HG03460 (cell line): Measurements from ENCODE around the gene MTMR8.
"Not testable (repeated sequence)": the region's sequence is repeated elsewhere in the genome, so short reads cannot be mapped to it uniquely, and the experiment has no call there.

Experiments used
- ATAC-seq: cut with Tn5 transposase; IDR thresholded peaks from one replicate; pipeline ENCODE4 v1.9.1; 2021; ENCODE audit not compliant: unreplicated experiment

MTMR8 gene

GRCh38 chrX:64394874-64395567, at the start of gene MTMR8:
Gene MTMR8 (minus strand): TSS chrX:64395452. CDS start chrX:64395363, 89 bp downstream.
- peak; percentile 97 for ATAC-seq

DNA sequence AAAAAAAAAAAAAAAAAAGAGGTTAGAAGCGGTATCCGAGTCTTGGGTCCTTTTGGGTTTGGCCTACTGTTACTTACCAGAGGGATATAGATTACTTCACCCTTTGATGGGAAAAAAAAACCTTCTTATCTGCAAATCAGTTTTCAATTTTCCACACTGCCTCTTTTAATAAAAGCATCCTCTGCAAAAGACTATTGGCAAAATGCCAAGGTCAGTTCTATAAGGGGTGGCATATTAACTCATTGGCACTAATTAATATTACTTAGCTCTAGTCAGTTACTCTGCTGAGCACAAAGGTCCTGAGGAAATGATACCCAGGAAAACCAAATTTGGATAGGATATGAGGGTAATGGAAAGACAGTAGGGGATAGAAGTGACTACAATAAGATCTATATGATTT, 44.3 kb upstream of the MTMR8 start:
- no peak for ATAC-seq

GRCh38 chrX:64437665-64438064, 42.4 kb upstream of the MTMR8 start:
- ATAC-seq, result no peak

DNA sequence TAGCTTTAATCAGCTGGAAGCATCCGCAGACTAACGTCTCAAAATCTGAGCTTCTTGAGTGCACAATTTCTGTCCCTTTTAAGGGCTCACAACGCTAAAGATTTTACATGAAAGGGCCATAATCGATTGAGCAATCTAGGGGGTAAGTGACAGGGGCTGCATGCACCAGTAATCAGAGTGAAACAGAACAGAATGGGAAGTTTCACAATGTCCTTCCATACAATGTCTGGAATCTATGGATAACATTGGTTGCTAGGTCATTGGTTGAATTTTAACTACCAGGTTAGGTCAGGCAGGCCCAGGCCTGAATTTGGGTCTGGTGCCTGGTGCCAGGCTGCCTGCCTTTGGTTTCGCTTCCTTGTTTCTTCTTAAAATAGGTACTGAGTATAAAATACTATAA, 42.0 kb upstream of the MTMR8 start:
- ATAC-seq, result no peak

- ATAC-seq, result no peak
Observed at GRCh38 chrX:64428371-64428770, 33.1 kb upstream of the MTMR8 start.

DNA sequence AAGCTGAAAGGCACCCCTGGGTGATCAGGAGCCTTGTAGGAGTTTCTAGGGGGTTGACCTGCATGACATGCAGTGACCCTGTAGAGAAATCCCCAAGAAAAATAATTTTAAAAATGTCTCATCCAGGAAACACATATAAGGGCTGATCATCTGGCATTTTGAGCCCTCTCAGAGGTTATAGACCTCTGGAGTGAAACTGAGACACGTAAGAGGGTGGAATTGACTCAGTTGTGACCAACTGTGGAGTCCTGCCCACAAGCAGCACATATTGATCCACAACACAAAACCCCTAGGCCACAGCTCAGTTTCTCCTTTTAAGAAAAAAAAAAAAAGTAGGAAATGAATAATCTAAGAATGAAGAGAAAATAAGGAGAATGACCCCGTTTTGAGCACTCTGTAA, 32.5 kb upstream of the MTMR8 start:
- peak; percentile 92 for ATAC-seq

DNA sequence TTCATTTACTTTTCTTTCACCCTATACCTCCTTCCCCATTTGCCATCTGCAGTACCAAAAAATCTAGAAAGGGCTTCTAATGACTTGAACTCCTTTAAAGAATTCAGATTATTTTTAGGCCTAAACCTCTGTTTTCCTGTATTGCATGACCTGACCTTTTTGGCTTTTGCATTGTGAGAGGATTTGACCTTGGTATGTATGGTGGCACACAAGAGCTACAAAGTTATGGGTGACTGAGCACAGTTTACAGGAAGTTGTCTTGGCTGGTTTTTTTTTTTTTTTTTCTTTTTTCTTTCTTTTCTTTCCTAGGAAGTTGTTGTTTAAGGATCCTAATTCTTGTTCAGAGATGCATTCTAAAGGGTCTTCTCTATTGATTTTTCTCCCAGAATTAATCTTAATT, 32.0 kb upstream of the MTMR8 start:
- no peak for ATAC-seq

DNA sequence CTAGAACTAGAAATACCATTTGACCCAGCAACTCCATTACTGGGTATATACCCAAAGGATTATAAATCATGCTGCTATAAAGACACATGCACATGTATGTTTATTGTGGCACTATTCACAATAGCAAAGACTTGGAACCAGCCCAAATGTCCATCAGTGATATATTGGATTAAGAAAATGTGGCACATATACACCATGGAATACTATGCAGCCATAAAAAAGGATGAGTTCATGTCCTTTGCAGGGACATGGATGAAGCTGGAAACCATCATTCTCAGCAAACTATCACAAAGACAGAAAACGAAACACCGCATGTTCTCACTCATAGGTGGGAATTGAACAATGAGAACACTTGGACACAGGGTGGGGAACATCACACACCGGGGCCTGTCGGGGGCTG, 14.5 kb upstream of the MTMR8 start:
- ATAC-seq, result not testable (repeated sequence)

- no peak for ATAC-seq
Observed at GRCh38 chrX:64398088-64398487, 2.8 kb upstream of the MTMR8 start.

GRCh38 chrX:64395568-64395929, 297 bp upstream of the MTMR8 start:
- peak; percentile 17 for ATAC-seq

GRCh38 chrX:64394059-64394873, 986 bp downstream of the MTMR8 start:
- ATAC-seq, result peak; percentile 11

DNA sequence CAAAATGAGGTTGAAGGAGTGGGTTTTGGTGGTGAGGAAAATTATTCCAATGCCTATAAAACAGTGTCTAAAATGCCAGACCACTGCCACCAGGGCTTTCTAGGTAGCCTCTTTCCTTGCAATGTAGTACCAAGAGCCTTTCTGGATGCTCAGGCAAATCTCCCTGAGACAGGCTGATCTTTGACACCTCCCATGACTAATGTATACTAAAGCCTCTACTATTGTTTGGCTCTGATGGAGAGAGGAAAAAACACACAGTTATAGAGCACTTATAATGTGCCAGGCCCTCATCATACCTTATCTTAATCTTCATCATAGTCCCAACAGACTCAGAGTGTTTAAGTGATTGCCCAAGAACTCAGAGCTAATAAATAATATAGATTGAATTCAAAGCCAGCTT, 5.8 kb downstream of the MTMR8 start:
- no peak for ATAC-seq

DNA sequence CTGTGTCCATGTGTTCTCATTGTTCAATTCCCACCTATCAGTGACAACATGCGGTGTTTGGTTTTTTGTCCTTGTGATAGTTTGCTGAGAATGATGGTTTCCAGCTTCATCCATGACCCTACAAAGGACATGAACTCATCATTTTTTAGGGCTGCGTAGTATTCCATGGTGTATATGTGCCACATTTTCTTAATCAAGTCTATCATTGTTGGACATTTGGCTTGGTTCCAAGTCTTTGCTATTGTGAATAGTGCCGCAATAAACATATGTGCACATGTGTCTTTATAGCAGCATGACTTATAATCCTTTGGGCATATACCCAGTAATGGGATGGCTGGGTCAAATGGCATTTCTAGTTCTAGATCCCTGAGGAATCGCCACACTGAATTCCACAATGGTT, 14.5 kb downstream of the MTMR8 start:
- ATAC-seq, result not testable (repeated sequence)

DNA sequence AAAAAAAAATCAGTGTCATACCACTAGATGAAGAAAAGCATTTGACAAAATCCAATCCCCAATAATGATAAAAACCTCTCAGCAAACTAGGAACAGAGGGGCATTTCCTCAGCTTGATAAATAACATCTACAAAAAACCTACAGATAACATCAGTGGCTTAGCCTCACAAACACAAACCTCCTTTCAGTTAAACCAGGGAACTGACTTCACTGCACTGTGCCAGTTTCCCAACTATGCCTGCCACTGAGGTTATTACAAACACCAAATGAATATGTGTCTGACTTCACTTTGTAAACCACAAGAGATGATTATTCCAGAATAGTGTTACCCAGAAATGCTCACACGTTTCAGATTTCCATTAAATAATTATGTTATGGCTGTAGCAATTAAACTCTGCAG, 15.3 kb downstream of the MTMR8 start:
- ATAC-seq, result no peak

- no peak for ATAC-seq
Observed at GRCh38 chrX:64377753-64378152, 17.5 kb downstream of the MTMR8 start.

DNA sequence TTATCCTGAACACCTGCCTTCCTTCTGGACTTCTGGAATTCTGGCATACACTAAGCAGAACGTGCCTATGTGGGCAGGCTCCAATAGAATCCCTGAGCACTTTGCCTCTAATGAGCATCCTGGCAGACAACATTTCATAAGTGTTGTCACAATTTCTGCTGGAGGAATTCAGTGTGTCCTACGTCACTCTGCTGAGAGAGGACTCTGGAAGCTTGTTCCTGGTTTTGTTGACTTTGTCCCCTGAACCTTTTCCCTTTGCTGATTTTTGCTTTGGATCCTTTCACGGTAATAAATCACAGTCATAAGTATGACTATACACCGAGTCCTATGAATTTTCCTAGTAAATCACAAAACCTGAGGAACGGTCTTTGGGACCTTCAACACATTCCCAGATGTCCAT, 43.2 kb downstream of the MTMR8 start:
- no peak for ATAC-seq

- no peak for ATAC-seq
Observed at GRCh38 chrX:64350521-64350920, 44.7 kb downstream of the MTMR8 start.

DNA sequence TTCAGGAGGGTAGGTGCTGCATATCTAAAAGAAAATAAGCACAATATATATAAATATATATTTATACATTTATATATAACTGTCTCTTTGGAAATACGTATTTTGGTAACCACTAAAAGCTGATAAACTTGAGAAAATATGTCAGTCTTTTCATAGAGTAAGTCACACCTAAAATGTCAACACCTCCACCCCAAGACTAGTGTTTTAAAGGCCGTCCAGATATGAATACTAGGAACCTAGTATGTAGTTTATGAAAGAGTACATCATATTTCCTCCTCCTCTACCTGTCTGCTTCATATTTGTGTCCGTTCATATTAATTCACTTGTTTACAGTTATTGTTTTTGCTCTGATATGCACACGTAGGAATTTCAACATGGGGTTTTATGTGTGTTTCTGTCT, 45.2 kb downstream of the MTMR8 start:
- ATAC-seq, result no peak

DNA sequence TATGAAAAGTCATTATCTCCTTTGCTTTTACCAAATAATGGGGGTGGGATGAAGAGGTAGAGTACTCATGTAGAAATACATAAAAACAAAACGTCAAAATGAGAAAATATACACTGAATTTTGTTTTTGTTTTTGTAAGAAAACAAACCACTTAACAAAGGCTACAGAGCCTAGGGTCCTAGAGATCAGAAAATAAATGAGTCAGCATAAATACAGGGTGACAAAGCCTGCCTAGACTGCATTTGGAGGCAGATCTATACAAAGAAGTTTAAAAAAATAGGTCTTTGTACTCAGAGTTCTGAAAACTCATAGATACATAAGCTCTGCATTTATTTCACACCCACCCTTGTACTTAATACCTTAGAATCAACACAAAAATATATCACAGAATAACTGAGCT, 52.4 kb downstream of the MTMR8 start:
- no peak for ATAC-seq

DNA sequence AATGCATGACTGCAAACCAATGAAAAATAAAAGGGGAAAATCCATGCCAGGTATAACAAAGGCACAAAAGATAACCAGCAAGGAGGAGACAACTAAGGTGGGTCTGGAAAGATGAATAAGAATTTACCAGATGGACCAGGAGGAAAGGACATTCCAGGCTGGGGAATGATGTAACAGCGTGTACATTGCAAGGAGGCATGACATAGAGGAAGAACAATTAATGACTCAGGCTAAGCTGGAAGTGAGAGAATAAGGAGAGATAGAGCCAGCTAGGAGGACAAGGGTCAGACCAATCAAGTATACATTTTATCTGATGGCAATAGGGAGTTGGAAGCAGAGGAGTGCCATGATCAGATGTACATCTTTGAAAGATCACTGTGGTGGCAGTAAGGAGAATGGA, 57.0 kb downstream of the MTMR8 start:
- no peak for ATAC-seq

- no peak for ATAC-seq
Observed at GRCh38 chrX:64334467-64334866, 60.8 kb downstream of the MTMR8 start.

GRCh38 chrX:64330284-64330683, 65.0 kb downstream of the MTMR8 start:
- no peak for ATAC-seq

DNA sequence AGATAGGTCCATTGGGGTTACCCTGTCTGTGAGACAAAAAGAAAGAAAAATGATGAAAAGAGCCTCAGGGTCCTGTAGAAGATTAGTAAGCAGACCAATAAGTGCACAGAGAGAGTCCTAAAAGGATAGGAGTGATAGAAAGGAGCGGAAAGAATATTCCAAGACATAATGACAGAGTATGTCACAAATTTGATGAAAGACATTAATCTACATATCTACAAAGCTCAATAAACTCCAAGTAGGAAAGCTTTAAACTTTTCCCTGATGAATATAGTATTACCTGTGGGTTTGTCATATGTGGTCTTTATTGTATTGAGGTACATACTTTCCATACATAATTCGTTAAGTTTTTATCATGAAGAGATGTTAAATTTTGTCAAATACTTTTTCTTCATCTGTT, 73.7 kb downstream of the MTMR8 start:
- ATAC-seq, result no peak
